Tibial nerve (tissue), 4 donors: ENCODE data around the gene ATP2C2. TPM values are rescaled to one million over a fixed set of nuclear protein-coding genes. Genes with fewer than 3 reads are reported as not detected.

Source experiments
- DNase-seq, 2 donors: peaks; one replicate each; pipeline ENCODE4 v3.0.0-alpha.2; 2019; ENCODE audit warnings: low spot score in 2 of 2
- H3K27ac ChIP-seq, 4 donors: fragments of 200-600 bp; sonication (generic) in 3 of 4; one replicate each; pipeline ENCODE4 v1.5.1; 2017 to 2019; ENCODE audit warnings: mild to moderate bottlenecking in 1 of 4
- H3K27me3 ChIP-seq, 2 donors: fragments of 200-600 bp; sonication (generic) in 1 of 2; one replicate each; pipeline versions ENCODE4 v1.5.1 to v1.6.0; 2017 to 2019
- H3K36me3 ChIP-seq, 3 donors: fragments of 200-600 bp; sonication (generic); one replicate each; pipeline ENCODE4 v1.5.1; 2018 to 2019
- H3K4me1 ChIP-seq, 4 donors: fragments of 200-600 bp; sonication (generic) in 3 of 4; one replicate each; pipeline ENCODE4 v1.5.1; 2017 to 2019
- H3K4me3 ChIP-seq, 4 donors: fragments of 200-600 bp; sonication (generic) in 3 of 4; one replicate each; pipeline ENCODE4 v1.5.1; 2017 to 2019; ENCODE audit warnings: mild to moderate bottlenecking in 1 of 4, moderate library complexity in 1 of 4
- H3K9me3 ChIP-seq, 4 donors: fragments of 200-600 bp; sonication (generic) in 3 of 4; one replicate each; pipeline ENCODE4 v1.5.1; 2017 to 2019
- EP300 ChIP-seq, 2 donors: sonication (generic); formaldehyde crosslinking; IDR thresholded peaks; one replicate each; pipeline ENCODE4 v1.6.1; 2017; ENCODE audit warnings: antibody characterized with exemption in 2 of 2, mild to moderate bottlenecking in 1 of 2
- POLR2A ChIP-seq, 2 donors: fragments of 450-650 bp; IDR thresholded peaks; one replicate each; pipeline ENCODE4 v1.6.1; 2017; ENCODE audit warnings: antibody characterized with exemption in 2 of 2, mild to moderate bottlenecking in 2 of 2, moderate library complexity in 2 of 2
- WGBS, 2 donors: methylation state at CpG; one replicate each; pipeline ENCODE4 v1.1.5; 2018; 5-methylcytosine and 5-hydroxymethylcytosine counted together
- total RNA-seq, 4 donors: library from RNA; depleted of rRNA; stranded (reverse); fragments of >200 nt; gene quantifications; one replicate each; pipeline ENCODE4 v1.1.0, GENCODE V29; 2016
- TF ChIP-seq, protein P1 (sequence below), 5 experiments: fragments of 200-600 bp in 3 of 5; fragments of 450-650 bp in 2 of 5; sonication (generic) in 3 of 5; IDR thresholded peaks; one replicate each; pipeline ENCODE4 v1.5.1; 2016 to 2019; ENCODE audit warnings: antibody characterized with exemption in 5 of 5, mild to moderate bottlenecking in 3 of 5, moderate library complexity in 2 of 5

Gene ATP2C2
- total RNA-seq, 4 donors from 2014 or later, result not detected

DNA sequence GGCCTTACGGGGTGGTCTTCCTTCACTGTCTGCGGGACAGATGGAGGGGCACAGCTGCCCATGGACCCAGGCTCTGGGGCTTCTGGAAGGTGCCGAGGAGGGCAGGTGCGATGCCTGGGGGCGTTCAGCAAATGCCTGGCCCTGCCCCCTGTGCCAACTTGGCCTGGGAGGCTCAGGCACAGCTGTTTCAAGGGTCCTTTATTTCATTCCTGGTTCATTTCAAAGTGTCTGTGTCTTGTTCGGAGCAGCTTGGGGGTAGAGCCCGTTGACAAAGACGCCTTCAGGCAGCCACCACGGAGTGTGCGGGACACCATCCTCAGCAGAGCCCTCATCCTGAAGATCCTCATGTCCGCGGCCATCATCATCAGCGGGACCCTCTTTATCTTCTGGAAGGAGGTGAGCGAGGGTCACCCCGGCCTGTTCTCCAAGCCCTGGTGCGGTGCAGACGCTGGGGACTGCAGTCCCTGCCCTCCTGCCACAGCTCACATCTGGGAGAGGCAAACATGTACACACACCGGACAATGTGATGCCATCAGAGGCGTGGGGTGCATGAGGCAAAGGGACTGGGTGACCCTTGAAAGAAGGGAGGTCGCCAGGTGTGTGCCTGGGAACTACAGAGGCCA lies 92.2 kb downstream of the ATP2C2 start:
- no peak for DNase-seq
- TF ChIP-seq, protein P1, sequence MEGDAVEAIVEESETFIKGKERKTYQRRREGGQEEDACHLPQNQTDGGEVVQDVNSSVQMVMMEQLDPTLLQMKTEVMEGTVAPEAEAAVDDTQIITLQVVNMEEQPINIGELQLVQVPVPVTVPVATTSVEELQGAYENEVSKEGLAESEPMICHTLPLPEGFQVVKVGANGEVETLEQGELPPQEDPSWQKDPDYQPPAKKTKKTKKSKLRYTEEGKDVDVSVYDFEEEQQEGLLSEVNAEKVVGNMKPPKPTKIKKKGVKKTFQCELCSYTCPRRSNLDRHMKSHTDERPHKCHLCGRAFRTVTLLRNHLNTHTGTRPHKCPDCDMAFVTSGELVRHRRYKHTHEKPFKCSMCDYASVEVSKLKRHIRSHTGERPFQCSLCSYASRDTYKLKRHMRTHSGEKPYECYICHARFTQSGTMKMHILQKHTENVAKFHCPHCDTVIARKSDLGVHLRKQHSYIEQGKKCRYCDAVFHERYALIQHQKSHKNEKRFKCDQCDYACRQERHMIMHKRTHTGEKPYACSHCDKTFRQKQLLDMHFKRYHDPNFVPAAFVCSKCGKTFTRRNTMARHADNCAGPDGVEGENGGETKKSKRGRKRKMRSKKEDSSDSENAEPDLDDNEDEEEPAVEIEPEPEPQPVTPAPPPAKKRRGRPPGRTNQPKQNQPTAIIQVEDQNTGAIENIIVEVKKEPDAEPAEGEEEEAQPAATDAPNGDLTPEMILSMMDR (IDR thresholded peaks at IDR 0.05), result no peak
- TF ChIP-seq EP300 (IDR thresholded peaks at IDR 0.05) (no peak), POLR2A (IDR thresholded peaks at IDR 0.05) (no peak)
- WGBS, 2 donors, result 73 to 81% methylated on average over 14 to 20 of the region's 20 CpGs
- no peak overlapping the region for H3K27ac ChIP-seq
- peaks cover 0 to 47% (median 0%) of the 10 kb centered on the region in 3 donors for H3K36me3 ChIP-seq
- no peaks in the 10 kb centered on the region for H3K4me1 ChIP-seq
- H3K27me3 ChIP-seq, result no peaks in the 10 kb centered on the region
- H3K4me3 ChIP-seq, result no peak overlapping the region
- H3K9me3 ChIP-seq, result no peaks in the 10 kb centered on the region

DNA sequence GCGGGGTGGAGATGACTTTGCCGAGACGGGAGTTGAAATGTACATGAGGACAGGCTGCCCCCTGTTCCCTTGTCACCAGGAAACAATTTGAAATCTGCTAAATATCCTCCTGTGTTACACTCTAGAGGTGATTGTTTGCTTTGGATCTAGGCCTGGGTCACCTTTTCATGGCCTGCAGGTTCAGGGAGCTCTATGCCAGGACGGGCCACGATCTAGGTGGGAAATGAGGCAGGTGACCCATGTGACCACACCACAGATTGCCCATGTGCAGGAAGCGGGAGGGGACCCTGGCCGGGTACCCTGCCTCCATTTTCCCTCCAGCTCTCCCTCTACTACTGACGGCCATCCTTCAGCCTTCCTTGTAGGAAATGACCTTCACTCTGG lies 92.7 kb downstream of the ATP2C2 start:
- Histone ChIP-seq H3K36me3 (peaks cover 0 to 52% (median 0%) of the 10 kb centered on the region in 3 donors), H3K9me3 (no peaks in the 10 kb centered on the region), H3K4me1 (no peaks in the 10 kb centered on the region), H3K27me3 (no peaks in the 10 kb centered on the region), H3K27ac (no peak overlapping the region), H3K4me3 (no peak overlapping the region)
- no peak for DNase-seq
- TF ChIP-seq, protein P1 (IDR thresholded peaks at IDR 0.05), result no peak
- no peak for TF ChIP-seq POLR2A (IDR thresholded peaks at IDR 0.05)
- no peak for TF ChIP-seq EP300 (IDR thresholded peaks at IDR 0.05)
- WGBS, 2 donors, result 68 to 82% methylated on average over 8 of the region's 8 CpGs

DNA sequence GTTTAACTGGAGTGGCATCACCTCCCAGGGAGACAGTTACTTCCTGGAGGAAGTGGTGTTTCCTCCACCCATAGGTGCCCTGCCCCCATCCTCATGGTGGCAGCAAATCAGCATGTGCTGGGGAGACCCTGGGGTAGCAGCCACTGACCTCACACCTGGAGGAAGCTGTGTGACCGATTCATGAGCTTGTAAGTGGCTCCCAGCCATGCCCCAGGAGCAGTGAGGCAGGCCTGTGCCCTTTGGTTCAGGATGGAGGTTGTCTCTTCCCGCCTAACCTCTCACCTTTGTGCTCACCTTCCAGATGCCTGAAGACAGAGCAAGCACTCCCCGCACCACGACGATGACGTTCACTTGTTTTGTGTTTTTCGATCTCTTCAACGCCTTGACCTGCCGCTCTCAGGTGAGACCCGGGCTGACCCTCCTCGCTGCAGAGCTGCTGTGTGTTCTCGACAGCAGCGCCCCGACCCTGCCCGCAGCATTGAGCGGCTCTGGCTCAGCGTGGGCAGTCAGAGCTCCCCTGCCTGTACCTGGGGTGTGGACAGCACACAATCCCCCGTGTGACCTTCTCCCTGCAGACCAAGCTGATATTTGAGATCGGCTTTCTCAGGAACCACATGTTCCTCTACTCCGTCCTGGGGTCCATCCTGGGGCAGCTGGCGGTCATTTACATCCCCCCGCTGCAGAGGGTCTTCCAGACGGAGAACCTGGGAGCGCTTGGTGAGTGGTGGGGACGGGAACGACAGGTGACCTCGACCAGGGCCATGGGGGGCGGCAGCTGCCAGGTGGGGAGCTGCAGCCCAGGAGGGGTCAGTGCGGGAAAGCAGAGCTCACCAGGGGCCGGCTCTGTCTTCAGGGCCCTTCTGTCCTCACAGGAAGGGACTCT lies 93.3 kb downstream of the ATP2C2 start:
- Histone ChIP-seq H3K9me3 (peaks cover 0 to 5% (median 0%) of the 10 kb centered on the region in 4 donors), H3K4me3 (no peak overlapping the region), H3K4me1 (no peaks in the 10 kb centered on the region), H3K36me3 (peaks cover 0 to 59% (median 0%) of the 10 kb centered on the region in 3 donors), H3K27ac (no peak overlapping the region), H3K27me3 (no peaks in the 10 kb centered on the region)
- 85 to 90% methylated on average over 29 to 30 of the region's 30 CpGs for WGBS, 2 donors
- DNase-seq, result no peak
- TF ChIP-seq EP300 (IDR thresholded peaks at IDR 0.05) (no peak), POLR2A (IDR thresholded peaks at IDR 0.05) (no peak)
- TF ChIP-seq, protein P1 (IDR thresholded peaks at IDR 0.05), result no peak

DNA sequence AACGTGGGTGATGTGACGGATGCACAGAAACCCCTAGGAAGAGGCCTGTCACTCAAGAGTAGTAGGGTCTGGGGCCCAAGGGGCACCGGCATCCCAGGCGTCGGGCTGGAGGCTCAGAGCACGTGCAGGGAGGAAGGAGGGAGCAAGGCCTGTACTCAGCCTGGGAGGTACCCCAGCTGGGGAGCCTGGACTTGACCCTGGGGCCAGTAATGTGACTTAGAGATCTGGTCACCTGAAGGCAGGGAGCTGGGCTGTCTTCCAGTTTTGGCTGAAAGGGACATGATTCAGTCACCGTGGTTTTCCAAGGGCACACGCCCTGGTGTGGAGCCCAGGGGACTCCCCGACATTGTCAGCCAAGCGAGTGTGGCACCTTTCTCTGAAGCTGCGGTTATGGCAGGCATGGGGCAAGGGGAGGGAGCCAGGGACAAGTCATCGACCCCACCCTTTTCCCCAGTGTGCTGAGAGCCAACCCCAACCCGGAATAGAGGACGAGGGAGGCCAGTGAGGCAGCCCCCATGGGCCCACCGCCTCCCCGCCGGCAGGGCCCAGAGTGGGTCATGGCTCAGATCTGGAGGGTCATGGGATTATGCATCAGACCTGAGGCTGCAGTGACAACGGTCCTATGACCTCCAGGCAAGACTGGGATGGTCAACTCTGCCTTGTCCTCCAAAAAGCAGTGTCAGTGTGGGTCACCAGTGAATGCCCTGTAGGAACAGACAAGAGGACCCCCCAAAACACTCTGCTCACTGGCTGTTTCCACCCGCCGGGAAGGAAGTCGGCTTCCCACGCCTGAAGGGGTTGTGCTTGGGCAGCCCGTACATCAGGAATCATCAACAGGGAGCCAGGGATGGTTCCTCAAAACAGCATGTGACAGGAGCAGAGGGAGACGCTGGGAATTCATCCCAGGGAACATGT lies 94.2 kb downstream of the ATP2C2 start:
- 79 to 85% methylated on average over 18 to 22 of the region's 24 CpGs for WGBS, 2 donors
- Histone ChIP-seq H3K4me1 (no peaks in the 10 kb centered on the region), H3K36me3 (peaks cover 0 to 68% (median under 1%) of the 10 kb centered on the region in 3 donors), H3K9me3 (peaks cover 0 to 14% (median 0%) of the 10 kb centered on the region in 4 donors), H3K27me3 (no peaks in the 10 kb centered on the region), H3K27ac (no peak overlapping the region), H3K4me3 (no peak overlapping the region)
- no peak for DNase-seq
- TF ChIP-seq EP300 (IDR thresholded peaks at IDR 0.05) (no peak), POLR2A (IDR thresholded peaks at IDR 0.05) (no peak)
- TF ChIP-seq, protein P1 (IDR thresholded peaks at IDR 0.05), result no peak
